HFFc6 (cell line): Measurements from ENCODE around the gene CSMD2. TPM values are rescaled to one million over a fixed set of nuclear protein-coding genes. Genes with fewer than 3 reads are reported as not detected.

Source experiments
- DNase-seq: peaks from one replicate; pipeline ENCODE4 v3.0.0-alpha.2; 2018
- H3K27ac Mint-ChIP-seq: 2 replicates; pipeline ENCODE4 v1.8.0; 2020; ENCODE audit warnings: mild to moderate bottlenecking, mixed read lengths
- H3K27me3 Mint-ChIP-seq: 2 replicates; pipeline ENCODE4 v1.8.0; 2021; ENCODE audit warnings: mild to moderate bottlenecking, moderate library complexity, mixed read lengths; ENCODE audit not compliant: insufficient read depth
- H3K36me3 Mint-ChIP-seq: 2 replicates; pipeline ENCODE4 v1.8.0; 2021; ENCODE audit warnings: low read depth, mixed read lengths
- H3K4me1 Mint-ChIP-seq: 2 replicates; pipeline ENCODE4 v1.8.0; 2020; ENCODE audit warnings: low read depth, mixed read lengths
- H3K4me3 Mint-ChIP-seq: 2 replicates; pipeline ENCODE4 v1.8.0; 2020; ENCODE audit warnings: mild to moderate bottlenecking, moderate library complexity, mixed read lengths
- H3K9me3 Mint-ChIP-seq: 2 replicates; pipeline ENCODE4 v1.8.0; 2020; ENCODE audit warnings: mild to moderate bottlenecking, mixed read lengths
- total RNA-seq, 6 experiments: library from RNA; stranded (reverse); fragmentation: NEBNext Ultra II Directional; extraction: Animal tissue kit (Norgen Biotek cat#: 25700); gene quantifications; 2 replicates in 1 of 6; 3 replicates in 5 of 6; pipeline ENCODE4 v1.2.3, GENCODE V29; 2021
- TF ChIP-seq, protein P1 (sequence below): fragments of 200-600 bp; sonication (generic); IDR thresholded peaks from 2 replicates; pipeline ENCODE4 v1.5.0; 2021; ENCODE audit warnings: antibody characterized with exemption, mild to moderate bottlenecking

The CSMD2 gene
- total RNA-seq, 6 experiments from 2014 or later, result 0.77 to 3.2 (median 1.2) TPM

- Mint-ChIP-seq H3K36me3 (no peaks in the 10 kb centered on the region), H3K27ac (no peak overlapping the region), H3K9me3 (peaks cover 4% of the 10 kb centered on the region; the same call in 1 of the 2 replicates), H3K4me1 (no peaks in the 10 kb centered on the region), H3K4me3 (no peak overlapping the region), H3K27me3 (peaks cover 6% of the 10 kb centered on the region)
- DNase-seq, result no peak
- TF ChIP-seq, protein P1, sequence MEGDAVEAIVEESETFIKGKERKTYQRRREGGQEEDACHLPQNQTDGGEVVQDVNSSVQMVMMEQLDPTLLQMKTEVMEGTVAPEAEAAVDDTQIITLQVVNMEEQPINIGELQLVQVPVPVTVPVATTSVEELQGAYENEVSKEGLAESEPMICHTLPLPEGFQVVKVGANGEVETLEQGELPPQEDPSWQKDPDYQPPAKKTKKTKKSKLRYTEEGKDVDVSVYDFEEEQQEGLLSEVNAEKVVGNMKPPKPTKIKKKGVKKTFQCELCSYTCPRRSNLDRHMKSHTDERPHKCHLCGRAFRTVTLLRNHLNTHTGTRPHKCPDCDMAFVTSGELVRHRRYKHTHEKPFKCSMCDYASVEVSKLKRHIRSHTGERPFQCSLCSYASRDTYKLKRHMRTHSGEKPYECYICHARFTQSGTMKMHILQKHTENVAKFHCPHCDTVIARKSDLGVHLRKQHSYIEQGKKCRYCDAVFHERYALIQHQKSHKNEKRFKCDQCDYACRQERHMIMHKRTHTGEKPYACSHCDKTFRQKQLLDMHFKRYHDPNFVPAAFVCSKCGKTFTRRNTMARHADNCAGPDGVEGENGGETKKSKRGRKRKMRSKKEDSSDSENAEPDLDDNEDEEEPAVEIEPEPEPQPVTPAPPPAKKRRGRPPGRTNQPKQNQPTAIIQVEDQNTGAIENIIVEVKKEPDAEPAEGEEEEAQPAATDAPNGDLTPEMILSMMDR, result no peak
These were observed 440.0 kb downstream of the CSMD2 start for GRCh38 chr1:33725037-33725436.

- Mint-ChIP-seq H3K4me1 (no peaks in the 10 kb centered on the region), H3K9me3 (peaks cover 4% of the 10 kb centered on the region; the same call in 1 of the 2 replicates), H3K27ac (no peak overlapping the region), H3K4me3 (no peak overlapping the region), H3K27me3 (peaks cover 6% of the 10 kb centered on the region), H3K36me3 (no peaks in the 10 kb centered on the region)
- no peak for DNase-seq
- TF ChIP-seq, protein P1, result peak; percentile 21; the same call in 1 of the 2 replicates
These were observed 440.7 kb downstream of the CSMD2 start for GRCh38 chr1:33724348-33724747.

GRCh38 chr1:33723251-33723650 is 441.8 kb downstream of the CSMD2 start:
- H3K4me3 Mint-ChIP-seq, result no peak overlapping the region
- no peaks in the 10 kb centered on the region for H3K4me1 Mint-ChIP-seq
- H3K27me3 Mint-ChIP-seq, result peaks cover 6% of the 10 kb centered on the region
- no peaks in the 10 kb centered on the region for H3K36me3 Mint-ChIP-seq
- peaks cover 4% of the 10 kb centered on the region; the same call in 1 of the 2 replicates for H3K9me3 Mint-ChIP-seq
- no peak overlapping the region for H3K27ac Mint-ChIP-seq
- TF ChIP-seq, protein P1, result no peak
- DNase-seq, result no peak

DNA sequence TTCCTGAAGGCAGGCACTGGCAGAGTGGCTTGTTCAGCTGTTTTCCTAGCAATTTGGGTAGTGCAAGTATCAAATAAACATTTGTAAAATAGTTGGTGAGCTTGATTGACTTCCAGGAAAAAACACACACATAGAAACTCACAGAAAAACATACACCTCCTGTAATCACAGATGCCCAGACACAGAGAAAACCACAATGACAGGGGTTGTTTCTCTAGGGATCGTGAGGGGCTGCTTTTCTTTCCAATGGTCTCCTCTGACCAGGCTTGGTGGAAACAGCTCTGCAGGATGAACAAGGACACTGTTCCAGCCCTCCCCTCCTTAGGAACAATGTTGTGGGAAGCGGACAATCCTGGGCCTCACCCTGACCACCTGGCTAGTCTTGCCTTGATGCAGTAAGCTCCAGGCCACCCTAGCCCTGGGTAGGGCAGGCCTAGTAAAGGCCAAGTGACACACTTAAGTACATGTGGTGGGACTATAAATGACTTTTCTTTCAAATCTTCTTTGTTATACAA is 443.7 kb downstream of the CSMD2 start:
- Mint-ChIP-seq H3K27ac (no peak overlapping the region), H3K4me1 (no peaks in the 10 kb centered on the region), H3K9me3 (peaks cover 4% of the 10 kb centered on the region; the same call in 1 of the 2 replicates), H3K4me3 (no peak overlapping the region), H3K36me3 (no peaks in the 10 kb centered on the region), H3K27me3 (peaks cover 3% of the 10 kb centered on the region)
- DNase-seq, result no peak
- TF ChIP-seq, protein P1, result no peak

DNA sequence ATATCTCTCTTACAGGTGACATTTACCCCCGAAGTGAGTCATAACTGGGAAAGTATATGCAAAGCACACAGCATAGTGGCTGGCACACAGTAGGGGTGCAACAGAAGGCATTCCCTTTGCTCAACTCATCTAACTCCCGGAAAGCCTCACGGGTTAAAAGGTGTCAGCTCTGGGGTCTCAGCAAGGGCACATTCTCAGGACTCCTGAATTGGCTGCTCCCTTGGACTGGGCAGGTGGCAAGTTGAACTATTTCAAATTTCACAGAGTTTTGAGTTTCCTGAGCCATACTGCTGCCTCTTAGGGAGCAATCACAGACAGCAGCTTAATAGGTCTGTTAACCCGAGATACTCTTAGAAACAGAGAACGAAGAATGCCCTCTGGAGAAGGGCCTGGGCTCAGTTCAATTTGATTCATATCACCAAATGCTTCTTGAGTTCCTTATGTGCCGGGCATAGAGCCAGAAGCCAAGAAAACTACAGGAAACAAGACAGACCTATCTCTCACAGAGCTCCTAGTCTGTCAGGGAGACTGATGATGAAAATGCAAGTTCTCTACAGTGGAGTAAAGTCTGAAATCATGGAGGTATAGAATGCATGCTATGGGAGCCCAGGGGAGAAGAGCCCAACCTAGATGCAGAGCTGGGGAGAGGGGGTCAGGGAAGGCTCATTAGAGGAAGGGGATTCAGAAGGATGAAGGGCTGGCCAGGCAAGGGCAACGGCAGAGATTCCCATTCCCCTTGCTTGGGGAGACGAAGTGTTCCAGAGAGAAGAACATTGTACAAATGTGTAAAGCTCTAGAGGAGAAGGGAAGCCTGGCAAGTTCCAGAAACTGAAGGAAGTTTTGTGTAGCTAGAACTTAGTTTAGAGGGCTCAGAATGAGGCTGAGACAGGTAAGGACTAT is 445.0 kb downstream of the CSMD2 start:
- no peaks in the 10 kb centered on the region; the same call in 1 of the 2 replicates for H3K27me3 Mint-ChIP-seq
- H3K27ac Mint-ChIP-seq, result no peak overlapping the region
- H3K4me3 Mint-ChIP-seq, result no peak overlapping the region
- H3K4me1 Mint-ChIP-seq, result no peaks in the 10 kb centered on the region
- H3K9me3 Mint-ChIP-seq, result no peaks in the 10 kb centered on the region; the same call in 1 of the 2 replicates
- H3K36me3 Mint-ChIP-seq, result no peaks in the 10 kb centered on the region
- no peak for DNase-seq
- TF ChIP-seq, protein P1, result no peak
